WI38 (cell line): ENCODE results near the gene WDR54.
"Not testable (repeated sequence)": the region's sequence is repeated elsewhere in the genome, so short reads cannot be mapped to it uniquely, and the experiment has no call there.

ENCODE experiments used
- H3K4me3 ChIP-seq: 2 replicates; pipeline ENCODE4 v1.5.1; 2011; ENCODE audit warnings: low read depth, mild to moderate bottlenecking, control low read depth, low read length
- TF ChIP-seq, protein P1 (sequence below): IDR thresholded peaks from 2 replicates; pipeline ENCODE4 v1.5.1; 2012; ENCODE audit warnings: low read depth, mild to moderate bottlenecking, control low read depth, low read length

Gene WDR54

DNA sequence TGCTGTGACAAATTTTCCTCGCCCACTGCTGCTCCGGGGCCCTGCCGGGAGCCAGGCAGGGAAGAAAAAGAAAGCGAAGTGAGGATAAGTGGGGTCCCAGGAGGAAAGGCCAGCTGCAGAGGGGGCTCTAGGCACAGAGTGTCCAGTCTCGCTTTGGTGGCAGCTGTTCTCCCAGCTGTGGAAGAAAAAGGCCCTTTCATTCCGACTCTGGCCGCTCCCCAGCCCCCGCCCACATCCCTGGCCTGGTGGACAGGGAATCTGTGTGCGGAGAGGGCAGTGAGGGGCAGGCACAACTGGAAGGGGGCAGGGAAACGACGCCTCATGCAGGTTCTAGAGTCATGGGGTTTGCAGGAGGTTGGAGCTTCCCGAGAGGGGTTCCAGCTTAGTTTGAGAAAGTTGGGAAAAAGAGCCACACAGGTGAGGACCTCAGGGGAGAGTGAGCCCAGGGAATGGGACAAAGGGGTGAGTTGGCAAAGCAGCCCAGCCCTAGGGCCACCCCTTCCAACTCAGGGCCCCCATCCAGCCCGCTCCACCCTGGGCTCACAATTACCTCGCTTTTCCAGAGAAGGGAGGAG is 18.4 kb downstream of the WDR54 start:
- TF ChIP-seq, protein P1, sequence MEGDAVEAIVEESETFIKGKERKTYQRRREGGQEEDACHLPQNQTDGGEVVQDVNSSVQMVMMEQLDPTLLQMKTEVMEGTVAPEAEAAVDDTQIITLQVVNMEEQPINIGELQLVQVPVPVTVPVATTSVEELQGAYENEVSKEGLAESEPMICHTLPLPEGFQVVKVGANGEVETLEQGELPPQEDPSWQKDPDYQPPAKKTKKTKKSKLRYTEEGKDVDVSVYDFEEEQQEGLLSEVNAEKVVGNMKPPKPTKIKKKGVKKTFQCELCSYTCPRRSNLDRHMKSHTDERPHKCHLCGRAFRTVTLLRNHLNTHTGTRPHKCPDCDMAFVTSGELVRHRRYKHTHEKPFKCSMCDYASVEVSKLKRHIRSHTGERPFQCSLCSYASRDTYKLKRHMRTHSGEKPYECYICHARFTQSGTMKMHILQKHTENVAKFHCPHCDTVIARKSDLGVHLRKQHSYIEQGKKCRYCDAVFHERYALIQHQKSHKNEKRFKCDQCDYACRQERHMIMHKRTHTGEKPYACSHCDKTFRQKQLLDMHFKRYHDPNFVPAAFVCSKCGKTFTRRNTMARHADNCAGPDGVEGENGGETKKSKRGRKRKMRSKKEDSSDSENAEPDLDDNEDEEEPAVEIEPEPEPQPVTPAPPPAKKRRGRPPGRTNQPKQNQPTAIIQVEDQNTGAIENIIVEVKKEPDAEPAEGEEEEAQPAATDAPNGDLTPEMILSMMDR: no peak
- H3K4me3 ChIP-seq: peak overlapping the region; percentile 65

DNA sequence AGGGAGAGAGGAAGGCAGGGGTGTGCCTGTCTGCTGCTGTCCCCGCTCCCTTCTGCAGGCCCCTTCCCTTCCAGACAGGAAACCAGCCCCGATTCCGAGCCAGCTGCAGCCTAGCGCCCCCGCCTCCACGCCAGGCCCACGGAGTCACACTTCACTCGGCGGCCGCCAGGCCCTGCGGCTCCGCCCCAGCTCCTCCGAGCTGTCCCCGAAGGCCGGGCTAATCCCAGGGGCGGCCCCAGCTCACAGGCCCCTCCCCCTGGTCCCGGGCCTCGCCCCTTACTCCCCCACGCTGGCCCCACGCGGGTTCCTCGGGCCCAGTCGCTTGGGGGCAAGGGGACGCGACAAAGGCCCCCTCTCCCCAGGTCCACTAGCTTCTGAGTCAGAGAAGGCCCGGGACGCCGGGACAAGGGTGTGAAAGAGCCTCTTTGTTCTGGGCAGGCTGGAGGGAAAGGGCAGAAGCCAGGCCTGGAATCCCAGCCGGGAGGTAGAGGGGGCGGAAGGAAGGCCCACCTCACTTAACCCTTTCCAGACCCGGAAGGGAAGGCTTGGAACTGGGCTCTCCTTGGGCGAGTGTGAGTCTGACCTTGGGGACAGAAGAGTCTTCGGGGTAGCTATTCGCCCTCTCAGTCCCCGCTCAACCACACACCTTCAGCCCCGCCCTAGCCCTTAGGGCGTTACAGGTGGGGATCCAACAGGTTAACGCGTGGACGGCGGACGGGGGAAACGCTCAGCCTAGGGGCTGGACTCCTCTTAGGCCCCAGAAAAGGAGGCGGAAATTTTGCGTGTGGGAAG is 19.0 kb downstream of the WDR54 start:
- TF ChIP-seq, protein P1: no peak
- peak overlapping the region; percentile 65 for H3K4me3 ChIP-seq

DNA sequence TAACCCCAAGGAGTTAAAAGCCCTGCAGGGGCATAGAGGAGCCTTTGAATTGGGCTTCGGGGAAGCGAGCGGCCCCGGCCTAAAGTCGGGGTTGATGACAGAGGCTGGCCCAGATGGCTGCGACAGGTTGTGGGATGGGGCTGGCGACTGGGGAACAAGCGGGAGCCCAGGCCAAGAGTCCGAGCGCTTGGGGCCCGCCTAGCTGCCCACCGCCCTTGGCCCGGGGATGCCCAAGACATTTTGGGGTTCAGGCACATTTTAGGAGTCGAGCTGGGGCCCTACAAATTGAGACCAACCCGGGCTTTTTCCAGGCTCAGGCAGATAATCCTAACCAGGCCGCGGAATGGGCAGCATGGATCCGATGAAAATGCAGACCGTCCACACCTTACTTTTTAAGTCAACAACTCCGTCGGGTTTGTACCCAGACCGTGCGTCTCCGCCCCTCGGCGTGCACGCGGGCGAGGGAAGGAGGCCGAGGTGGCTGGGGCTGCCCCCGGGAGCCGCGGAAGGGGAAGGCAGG is 19.7 kb downstream of the WDR54 start:
- TF ChIP-seq, protein P1: no peak
- H3K4me3 ChIP-seq: no peak overlapping the region

DNA sequence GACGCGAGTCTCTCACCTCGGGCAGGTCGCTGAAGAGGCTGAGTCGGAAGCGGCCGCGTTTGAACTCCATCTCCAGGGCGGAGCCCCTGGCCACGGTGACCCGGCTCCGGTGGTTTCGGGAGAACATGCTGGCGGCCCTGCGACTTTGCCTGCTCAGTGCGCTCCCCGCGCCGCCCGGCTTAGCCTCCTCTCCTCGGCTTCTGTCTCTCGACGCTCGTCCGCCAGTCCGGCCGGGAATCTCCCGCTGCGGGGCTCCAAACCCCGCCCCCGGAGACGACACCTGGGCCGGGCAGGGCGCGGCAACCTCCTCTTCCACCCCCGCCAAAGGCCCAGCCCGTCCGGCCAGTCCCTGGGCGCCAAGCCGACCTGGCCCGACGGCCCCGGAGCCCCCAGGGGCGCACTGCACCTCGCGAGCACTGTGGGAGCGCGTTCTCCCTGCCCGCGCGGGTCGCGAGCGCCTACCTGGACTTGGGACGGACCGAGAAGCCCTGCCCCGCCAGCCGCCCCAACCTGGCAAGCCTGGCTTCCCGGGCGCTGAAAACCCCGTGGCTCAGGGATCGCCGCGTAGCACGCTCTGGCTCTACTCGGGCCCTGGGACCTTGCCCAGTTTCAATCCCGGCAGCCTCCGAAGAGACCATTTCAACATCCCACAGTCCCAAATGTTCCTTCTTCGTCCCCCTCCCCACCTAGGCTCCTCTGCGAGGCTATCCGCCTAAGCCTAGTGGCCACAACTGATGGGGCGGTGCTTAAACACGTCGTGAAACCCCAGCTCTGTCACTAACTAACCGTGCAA is 20.4 kb downstream of the WDR54 start, which contains the start of gene RTKN:
Gene RTKN (minus strand): TSS at position 248 of the 793 bp plus-strand sequence. CDS start 121 bp downstream, at position 127.
- TF ChIP-seq, protein P1: no peak
- peak within 1 kb of the TSS; percentile 65 for H3K4me3 ChIP-seq

DNA sequence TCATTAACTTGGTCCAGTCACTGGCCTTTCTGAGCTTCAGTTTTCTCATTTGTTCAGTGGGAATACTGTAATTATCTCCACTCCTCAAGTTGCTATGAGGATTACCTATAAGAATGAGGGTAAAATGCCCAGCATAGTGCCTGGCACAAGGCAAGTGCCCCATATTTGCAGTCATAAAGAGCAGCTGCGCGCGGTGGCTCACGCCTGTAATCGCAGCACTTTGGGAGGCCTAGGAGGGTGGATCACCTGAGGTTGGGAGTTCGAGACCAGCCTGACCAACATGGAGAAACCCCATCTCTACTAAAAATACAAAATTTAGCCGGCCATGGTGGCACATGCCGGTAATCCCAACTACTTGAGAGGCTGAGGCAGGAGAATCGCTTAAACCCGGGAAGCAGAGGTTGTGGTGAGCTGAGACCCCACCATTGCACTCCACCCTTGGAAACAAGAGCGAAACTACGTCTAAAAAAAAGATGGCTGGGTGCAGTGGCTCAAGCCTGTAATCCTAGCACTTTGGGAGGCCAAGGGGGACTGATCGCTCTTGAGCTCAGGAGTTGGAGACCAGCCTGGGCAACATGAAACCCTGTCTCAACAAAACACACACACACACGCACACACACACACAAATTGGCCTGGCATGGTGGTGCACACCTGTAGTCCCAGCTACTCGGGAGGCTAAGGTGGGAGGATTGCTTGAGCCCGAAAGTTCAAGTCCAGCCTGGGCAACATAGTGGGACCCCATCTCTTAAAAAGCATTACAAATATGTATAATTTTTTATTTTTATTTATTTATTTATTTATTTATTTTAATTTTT is 21.2 kb downstream of the WDR54 start:
- H3K4me3 ChIP-seq: not testable (repeated sequence)

DNA sequence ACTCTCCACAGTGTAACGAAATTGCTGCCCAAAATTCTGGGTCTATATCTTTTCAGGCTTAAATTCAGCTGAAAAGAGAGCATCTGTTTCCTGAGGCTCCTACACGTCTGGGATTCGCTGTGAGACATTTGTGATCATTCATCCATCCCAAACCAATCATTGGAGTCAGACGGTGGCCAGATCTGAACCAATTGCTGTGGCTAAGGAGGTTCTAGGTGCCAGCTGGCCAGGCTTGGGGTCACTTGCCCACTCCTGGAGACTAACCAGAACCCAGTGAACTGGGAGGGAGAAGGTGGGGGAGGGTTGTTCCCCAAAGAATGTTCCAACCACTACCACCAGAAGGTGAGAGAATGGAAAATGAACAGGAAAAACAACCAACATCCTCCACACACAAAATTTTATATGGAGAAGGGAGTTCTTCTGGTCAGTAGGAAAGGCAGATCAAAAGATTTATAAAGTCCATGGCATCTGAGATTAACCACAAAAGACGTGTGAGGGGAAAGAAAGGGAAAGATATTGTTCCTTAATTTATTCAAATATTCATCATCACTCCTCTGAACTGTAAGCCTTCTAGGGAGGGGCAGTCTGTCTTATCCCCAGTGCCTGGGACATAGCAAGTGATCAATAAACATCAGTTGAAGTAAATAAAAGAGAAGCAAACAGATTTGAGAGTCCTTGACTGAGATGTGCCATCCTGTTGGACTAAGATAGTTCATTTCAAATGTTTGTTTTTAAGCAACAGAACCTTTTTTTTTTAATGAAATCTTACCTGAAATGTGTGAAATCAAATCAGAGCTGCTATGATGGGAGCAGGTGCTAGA is 23.2 kb downstream of the WDR54 start:
- no peak overlapping the region for H3K4me3 ChIP-seq
- TF ChIP-seq, protein P1: no peak
